GM19467 (cell line): ENCODE results near the gene CLNK.

Experiments
- ATAC-seq: cut with Tn5 transposase; IDR thresholded peaks from one replicate; pipeline ENCODE4 v1.9.1; 2021; ENCODE audit warnings: mild to moderate bottlenecking, moderate library complexity; ENCODE audit not compliant: unreplicated experiment

CLNK gene, protein sequence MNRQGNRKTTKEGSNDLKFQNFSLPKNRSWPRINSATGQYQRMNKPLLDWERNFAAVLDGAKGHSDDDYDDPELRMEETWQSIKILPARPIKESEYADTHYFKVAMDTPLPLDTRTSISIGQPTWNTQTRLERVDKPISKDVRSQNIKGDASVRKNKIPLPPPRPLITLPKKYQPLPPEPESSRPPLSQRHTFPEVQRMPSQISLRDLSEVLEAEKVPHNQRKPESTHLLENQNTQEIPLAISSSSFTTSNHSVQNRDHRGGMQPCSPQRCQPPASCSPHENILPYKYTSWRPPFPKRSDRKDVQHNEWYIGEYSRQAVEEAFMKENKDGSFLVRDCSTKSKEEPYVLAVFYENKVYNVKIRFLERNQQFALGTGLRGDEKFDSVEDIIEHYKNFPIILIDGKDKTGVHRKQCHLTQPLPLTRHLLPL

DNA sequence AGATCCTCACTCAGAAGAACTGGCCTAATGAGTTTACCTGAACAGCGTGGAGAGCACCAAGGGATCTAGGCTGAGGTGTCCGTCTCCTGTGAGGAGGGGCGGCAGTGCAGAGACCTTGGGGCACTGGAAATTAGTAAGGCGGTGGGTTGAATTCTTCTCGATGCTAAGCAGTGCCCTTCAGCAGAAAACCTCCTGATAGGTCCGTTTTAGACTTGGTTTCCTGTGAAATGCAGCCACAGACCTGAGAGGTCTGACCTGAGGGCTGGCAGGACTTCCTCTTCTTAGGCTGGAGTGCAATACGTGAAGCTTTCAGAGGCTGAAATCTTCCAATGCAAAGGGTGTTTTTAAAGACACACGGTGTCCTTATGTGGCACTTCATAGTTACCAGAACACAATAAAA, at the start of gene CLNK:
TSS of gene CLNK (minus strand) at position 138 of the 400 bp plus-strand sequence. CDS start 16,899 bp downstream, outside the sequence.
- ATAC-seq: peak; percentile 78

DNA sequence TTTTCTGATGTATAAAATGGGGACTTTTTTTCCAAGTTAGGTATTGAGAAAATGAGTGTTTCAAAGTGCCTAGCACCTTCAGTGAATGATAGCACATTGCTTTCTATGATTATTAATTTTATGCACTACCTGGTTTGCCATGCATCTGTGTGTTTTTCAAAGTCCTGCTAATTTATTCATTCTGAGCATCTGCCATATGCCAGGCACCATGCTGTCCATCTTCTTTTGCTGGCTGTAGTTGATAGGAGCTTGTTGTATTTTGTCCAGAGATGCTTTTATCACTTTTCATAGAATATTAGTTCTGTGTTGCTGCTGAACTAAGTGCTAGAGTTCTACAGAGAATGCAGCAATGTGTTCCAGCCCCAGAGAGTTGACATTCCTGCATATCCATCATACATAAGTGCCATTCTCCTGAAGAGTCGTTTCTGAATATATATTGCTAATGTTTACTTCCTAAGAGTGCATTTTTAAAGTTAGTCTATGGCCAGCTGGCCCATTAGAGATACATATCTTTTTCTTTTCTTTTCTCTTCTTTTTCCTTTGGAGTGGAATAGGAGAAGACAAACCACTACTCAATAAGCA, 49.0 kb upstream of the CLNK start:
- ATAC-seq: no peak

DNA sequence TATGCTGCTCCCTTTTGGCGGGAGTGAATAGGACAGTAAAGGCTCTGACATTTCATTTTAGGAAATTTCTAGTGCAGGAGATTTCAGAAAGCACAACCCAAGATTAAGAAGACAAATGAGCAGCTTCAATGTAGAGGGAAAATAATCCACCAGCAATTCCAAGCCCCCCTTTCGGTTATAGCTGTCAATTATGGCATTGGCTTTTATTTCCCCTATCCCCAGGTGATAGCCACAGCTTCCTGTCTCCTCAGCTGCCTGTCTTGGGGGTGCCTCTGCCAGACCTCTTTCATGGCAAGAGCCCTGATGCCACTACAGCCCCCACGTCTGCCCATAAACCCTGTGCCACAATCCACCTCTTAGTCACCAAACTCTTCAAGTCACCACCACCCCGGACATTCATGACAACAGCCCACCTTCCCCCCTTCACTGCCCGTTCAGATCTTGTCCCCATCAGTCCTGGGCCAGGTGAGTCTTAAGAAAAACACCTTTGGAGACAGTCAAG, 48.4 kb upstream of the CLNK start:
- no peak for ATAC-seq

DNA sequence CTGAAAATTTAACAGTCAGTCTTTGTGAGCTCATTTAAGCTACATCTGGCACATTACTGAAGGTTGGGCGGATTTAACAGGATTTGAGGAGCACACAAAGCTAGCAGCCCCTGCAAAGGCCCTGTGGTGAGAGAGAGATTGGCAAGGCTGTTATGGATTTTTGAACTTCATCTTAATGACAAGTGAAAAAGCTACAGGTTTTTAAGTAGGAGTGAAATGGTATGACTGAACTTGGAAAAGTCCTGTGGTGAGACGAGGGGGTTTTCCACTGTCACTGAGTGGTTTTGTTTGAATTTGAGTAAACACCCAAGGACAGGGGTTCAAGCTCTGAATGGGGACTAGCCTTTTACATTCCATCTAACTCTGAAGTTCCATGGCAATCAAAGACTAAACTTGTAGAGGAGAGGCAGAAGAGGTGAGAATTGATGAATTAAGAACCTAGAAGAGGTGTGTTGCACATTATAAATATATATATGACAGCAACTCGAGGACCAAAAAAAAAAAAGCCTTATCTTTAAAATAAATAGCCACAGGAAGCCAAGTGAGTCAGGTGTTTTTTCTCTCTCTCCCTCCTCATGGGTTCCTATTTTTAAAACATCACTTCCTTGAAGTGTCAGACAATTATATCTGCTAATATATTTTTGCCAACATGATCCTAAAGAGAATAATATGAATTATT, 47.8 kb upstream of the CLNK start:
- no peak for ATAC-seq

DNA sequence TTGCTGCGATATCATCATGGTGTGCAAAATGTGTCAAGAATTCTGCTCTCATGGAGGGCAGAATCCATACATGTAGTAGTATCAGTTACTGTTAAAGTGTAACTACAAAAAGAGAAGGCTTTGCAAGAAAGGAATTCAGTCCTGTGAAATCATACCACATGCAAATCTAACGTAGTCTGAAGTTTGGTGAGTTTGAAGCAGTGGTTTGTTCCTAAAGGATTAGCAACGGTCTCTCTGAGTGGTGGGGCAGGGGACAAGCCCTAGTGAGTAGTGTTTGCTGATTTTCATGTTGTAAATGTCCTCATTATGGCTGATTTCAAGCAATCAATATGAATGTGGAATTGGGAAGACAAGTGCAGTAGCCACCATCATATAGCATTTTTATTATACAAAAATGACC, 47.1 kb upstream of the CLNK start:
- no peak for ATAC-seq

DNA sequence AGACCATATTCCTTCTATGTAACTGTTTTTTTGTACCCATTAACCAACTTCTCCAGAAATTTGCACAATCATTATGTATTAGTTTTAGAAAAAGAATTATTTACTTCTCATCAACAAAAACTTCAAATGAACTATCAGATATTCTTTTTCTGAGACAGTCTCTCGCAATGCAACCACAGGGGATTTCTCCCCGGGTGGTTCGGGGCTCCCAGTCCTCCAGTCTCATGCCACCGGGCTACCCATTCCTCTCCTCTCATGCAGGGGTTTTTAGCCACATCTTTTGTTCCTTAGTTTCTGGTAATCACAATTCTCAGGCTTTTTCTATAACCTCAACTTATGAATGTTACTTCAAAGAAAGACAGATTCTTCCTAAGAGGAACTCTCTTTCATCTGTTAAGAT, 46.6 kb upstream of the CLNK start:
- ATAC-seq: no peak

DNA sequence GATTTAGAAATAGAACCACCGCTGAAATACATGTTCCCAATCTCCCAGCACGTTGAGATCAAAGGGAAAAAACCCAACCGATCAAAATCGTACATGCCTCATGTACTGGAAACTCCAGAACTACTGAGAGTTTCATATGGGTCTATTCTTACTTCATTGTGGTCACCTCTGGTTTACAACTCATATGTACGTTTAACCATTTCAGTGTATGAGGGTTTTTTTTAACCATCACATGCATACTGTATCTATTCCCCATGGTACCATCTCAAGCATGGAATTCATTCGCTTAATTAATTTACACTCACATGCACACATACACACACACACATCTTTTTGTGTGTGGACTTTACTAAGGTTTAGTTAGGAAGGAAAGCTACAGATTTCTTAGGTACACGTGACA, 46.0 kb upstream of the CLNK start:
- ATAC-seq: peak; percentile 48

DNA sequence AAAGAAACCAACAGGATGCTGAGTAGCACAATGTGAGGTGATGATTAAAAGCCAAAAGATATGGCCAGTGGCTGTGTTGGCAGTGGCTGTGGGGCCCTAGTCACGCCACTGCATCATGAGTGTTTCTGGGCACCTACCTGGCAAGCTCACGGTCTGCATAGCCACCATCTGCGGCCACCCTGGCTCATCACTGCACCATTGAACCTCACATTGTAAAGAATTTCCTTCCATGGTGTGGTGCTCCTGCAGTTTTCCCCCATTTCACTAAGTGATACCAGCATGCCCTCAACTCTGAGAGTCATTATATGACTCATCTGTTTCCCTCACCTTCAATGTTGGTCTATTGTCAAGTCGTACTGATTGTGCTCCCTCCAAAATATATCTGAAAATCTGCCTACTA, 45.5 kb upstream of the CLNK start:
- no peak for ATAC-seq

DNA sequence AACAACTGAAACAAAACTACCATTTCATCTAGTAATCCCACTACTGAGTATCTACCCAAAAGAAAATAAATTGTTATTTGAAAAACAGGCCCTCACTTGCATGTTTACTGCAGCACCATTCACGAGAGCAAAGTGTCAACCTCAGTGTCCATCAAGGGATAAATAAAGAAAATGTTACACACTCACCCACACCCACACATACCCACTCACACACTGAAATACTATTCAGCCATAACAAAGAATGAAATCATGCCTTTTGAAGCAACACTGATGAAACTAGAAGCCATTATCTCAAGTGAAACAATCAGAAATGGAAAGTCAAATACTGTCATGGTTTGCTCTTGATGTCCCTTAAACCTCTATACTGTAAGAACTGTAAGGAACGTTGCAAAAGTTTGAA, 44.8 kb upstream of the CLNK start:
- ATAC-seq: no peak

DNA sequence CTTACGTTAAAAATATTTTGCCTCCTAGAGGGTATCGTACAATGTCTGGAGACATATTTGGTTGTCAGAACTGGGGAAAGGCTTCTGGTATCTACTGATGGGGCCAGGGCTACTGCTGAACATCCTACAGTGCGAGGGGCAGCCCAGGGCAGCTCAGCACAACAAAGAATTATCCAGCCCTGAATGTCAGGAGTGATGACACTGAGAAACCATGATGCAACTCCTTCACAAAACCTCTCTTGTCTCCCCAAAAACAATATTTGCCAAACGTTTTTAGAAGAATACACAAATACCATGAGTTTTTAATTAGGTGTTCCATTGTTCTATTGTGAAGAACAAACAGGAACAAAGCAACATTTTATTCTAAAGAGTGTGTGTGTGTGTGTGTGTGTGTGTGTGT, 43.4 kb upstream of the CLNK start:
- ATAC-seq: no peak

DNA sequence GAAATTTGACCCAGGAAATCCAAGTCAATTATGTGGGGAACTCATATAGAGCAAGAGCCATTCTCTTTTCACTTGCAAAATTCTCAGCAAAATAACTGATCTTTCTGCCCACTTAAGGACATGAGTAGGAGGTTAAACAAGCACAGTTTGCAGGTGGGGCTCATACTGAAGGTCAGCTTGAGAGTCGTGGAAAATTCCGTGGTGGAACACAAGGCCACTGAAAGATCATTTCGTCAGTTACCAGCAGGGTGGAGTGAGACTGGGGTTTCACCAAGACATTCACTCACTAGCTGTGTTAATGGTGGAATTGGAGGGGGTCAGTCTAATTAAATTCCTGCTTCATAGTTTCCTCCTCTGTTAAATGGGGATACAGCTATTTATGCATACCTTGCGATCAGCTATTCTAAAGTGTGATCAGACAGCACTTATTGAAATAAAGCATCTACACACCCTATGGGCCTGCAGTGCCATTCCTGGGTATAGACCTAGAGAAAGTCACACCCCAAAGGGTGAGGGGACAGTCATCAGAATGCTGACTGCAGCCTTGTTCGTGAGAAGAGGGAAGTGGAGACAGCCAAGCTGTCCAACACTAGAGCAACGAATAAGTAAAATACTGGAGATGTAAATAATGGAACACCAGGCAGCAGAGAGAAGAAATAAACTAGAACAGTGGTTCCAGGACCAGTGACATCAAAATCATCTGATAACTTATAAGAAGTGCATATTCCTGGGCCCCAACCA, 42.7 kb upstream of the CLNK start:
- no peak for ATAC-seq

DNA sequence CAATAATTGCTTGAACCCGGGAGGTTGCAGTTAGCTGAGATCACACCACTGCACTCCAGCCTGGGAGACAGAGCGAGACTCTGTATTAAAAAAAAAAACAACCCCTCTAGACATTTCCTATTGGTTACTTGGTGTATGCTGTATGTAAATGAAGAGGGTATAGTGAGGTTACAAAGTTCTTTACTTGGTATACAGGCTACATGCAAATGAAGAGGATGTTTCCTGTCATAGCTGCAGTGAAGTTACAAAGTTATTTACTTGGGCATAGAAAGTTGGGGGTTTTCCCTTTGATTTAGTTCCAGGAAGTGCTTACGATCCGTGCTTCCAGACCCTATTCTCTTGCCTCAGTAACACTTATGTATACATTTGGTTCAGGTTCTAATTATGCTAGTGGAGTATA, 38.4 kb upstream of the CLNK start:
- peak; percentile 84 for ATAC-seq

DNA sequence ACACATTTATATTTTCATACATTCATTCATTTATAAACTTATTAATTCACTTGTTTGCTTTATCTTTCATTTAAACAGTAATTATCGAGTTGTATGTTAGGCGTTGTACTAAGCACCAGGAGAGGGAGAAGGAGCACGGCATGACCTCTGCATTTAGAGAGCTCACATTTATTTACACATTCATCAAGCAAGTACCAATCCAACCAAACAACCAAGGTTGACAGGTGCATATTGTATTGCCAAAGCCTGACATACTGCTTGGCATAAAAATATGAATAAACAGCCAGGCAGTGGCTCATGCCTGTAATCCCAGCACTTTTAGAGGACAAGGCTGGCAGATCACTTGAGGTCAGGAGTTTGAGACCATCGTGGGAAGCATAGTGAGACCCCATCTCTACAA, 37.0 kb upstream of the CLNK start:
- ATAC-seq: no peak

DNA sequence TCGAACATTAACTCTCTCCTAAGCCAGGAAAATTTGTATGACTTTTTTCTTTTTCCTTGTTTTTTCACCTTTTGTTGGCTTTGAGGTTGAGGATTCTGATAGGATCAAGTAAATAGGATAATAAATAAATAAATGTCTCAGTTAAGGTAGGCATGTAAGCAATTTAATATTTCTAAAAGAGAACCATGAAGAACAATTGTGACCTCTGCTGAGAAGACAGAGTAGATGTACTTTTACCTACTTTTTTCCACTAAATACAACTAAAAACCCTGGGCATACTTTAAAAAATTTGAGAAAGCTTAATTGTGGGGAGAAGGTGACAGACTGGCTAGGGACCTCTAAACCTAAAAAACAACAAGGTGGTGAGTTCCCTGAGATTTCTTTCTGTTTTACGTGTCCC, 31.6 kb upstream of the CLNK start:
- no peak for ATAC-seq

DNA sequence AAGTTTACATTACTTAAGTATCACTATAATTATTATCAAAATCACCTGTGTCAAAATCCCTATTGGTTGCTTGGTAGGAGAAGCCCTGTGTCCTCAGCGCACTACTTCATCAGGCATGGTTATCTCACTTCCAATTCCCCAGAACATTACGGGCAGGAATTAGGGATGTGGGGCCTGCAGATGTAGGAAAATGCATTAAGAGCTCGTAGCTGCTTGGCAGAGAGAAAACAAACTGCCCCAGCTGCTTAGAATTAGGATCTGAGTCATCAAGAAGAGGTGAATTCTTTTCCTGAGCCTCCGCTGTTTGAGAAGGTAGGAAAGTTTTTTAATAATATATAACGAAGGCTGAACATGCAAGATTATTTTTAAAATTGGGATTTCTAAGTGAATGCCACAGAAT, 31.1 kb upstream of the CLNK start:
- ATAC-seq: no peak

DNA sequence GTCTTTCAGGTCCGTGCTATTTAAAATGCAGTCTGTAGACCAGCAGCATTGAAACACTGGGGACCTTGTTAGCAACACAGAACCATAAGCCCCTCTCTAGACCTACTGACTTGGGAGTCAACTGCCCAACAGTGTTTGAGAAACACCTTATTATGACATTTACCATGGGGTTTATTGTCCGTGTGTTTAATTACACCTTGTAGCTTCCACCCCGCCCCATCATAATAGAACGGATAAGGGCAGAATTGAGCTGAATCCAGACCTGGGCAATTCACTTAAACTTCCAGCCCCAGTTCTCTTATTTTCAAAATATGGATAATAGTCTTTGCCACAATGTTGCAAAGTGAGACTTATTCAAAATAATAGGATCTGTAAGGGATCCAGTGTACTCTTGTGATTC, 30.6 kb upstream of the CLNK start:
- no peak for ATAC-seq

DNA sequence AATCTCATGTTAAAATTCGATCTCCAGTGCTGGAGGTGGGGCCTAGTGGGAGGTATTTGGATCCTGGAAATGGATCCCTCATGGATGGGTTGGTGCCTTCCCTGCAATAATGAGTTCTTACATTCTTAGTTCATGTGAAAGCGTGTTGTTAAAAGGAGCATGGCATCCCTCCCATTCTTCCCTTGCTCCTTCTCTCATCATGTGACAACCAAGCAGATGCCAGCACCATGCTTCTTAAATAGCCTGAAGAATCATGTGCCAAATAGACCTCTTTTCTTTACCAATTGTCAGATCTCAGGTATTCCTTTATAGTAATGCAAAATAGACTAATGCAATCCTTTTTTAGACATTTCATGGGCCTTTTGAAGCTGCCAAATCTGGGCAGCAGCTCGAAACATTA, 29.0 kb upstream of the CLNK start:
- no peak for ATAC-seq

DNA sequence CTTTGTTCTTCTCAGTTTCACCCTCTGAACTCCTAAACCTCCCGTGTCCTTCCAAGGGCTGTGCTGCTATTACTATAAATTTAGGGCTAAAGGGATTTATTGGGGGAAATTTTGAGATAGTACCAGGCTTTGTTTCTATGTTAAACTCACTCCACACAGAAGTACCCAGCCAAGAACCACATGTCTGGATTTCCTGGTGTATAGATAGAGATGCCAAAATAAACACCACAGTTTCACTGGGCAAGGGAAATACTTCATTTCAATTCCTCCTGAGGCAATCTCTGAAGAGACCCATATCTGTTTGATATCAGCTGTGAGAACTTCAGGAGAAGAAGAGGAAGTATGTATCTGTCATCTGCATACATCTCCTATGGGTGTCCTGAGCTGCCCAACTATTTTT, 21.7 kb upstream of the CLNK start:
- ATAC-seq: no peak

DNA sequence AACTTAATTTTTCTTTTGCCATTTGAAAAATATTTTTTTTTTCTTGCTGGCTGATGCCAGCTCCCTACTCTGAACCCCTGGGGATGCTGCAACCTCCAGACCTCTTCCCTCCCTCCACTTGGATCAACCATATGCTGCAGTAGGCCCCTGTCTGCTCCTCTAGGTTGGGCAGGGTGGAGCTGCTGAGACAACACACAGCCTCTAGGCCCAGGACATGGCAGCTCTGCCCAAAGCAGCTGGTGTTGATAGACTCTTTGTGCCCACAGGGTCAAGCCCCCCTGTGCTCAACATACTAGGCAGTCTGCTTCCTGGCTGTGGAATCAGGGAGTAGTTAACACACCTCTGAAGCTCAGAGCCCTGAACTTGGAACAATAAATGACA, 19.9 kb upstream of the CLNK start:
- no peak for ATAC-seq

DNA sequence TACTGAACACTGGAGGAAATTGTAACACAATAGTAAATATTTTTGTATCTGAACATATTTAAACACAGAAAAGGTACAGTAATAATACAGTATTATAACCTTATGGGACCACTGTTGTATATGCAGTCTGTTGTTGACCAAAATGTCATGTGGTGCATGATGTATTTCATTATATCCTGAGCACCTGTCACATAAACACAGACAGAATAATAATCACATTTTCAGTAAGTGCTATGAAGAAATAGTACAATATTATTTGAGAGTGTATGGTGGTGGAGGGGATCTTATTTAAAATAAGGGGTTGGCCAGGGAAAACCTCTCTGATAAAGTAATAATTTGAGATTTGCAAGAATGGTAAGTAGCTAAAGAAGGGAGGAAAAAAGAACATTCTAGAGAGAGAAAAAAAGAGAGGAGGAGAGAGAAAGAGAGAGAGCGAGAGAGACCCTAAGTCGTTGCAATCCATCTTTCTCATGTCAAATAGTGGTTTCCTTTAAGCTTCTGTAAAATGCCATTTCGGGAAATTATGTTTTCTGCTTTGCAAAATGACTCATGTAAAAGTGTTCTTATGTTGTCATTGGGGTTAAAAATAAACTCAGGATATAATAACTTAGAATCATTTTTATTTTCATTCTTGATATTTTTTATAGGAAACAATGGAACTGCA, 19.3 kb upstream of the CLNK start:
- ATAC-seq: no peak

DNA sequence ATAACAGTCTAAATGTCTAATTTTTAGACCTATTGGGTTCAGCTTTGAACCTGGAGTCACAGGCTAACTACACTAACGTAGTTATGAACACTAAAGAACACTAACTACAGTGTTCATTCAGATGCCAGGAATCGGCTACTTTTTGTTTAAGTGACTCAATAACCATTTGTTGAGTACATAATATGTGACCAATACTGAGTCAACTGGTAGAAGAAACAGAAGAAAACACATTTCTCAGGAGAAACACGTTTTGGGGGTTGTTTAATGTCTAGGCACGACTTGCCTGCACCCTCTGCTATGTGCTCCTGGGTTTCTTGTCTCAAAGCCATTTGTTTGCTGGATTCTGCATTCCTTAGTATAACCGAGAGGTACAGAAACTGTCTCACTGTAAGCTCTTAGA, 18.6 kb upstream of the CLNK start:
- no peak for ATAC-seq
